ENCODE results near the gene ZBED2. TPM values are rescaled to one million over a fixed set of nuclear protein-coding genes. Genes with fewer than 3 reads are reported as not detected.
"Not testable (repeated sequence)": the region's sequence is repeated elsewhere in the genome, so short reads cannot be mapped to it uniquely, and the experiment has no call there.

The ZBED2 gene
- 543 and 546 TPM in 2 replicates for total RNA-seq

- peaks cover 53% of the 10 kb centered on the region for H3K4me1 Mint-ChIP-seq (ENCODE audit: low read depth)
- intact Hi-C loops (cut with micrococcal nuclease): loop anchor here (1.0 kb wide), 4 partner anchors 9 to 21 kb away; no protein-coding TSS in a partner anchor
These were observed at the start of gene ZBED2 for GRCh38 chr3:111595232-111595631. ZBED2 (minus strand) TSS chr3:111595346; CDS start chr3:111594201, 1,145 bp downstream.

GRCh38 chr3:111639316-111639715 is 44.2 kb upstream of the ZBED2 start:
- Mint-ChIP-seq H3K27ac (no peak overlapping the region), H3K9me3 (peaks cover 52% of the 10 kb centered on the region), H3K27me3 (ENCODE audit: low read depth) (no peaks in the 10 kb centered on the region), H3K36me3 (ENCODE audit: low read depth) (peaks cover 90% of the 10 kb centered on the region), H3K4me3 (ENCODE audit: low read depth) (no peak overlapping the region), H3K4me1 (ENCODE audit: low read depth) (peaks cover 2% of the 10 kb centered on the region)
- DNase-seq (ENCODE audit: low spot score): no peak
- intact Hi-C loops (cut with micrococcal nuclease): no loop called here

More at GRCh38 chr3:111595232-111595631, at the start of gene ZBED2:
- Mint-ChIP-seq H3K4me3 (ENCODE audit: low read depth) (peak within 1 kb of the TSS; percentile 97), H3K27me3 (ENCODE audit: low read depth) (no peaks in the 10 kb centered on the region), H3K9me3 (no peaks in the 10 kb centered on the region), H3K27ac (peak within 1 kb of the TSS; percentile 95), H3K36me3 (ENCODE audit: low read depth) (peaks cover 77% of the 10 kb centered on the region)
- DNase-seq (ENCODE audit: low spot score): no peak

GRCh38 chr3:111636366-111636885 is 41.3 kb upstream of the ZBED2 start:
- Mint-ChIP-seq H3K27me3 (ENCODE audit: low read depth) (no peaks in the 10 kb centered on the region), H3K4me1 (ENCODE audit: low read depth) (peaks cover 2% of the 10 kb centered on the region), H3K36me3 (ENCODE audit: low read depth) (peaks cover 88% of the 10 kb centered on the region), H3K9me3 (peaks cover 36% of the 10 kb centered on the region), H3K27ac (no peak overlapping the region), H3K4me3 (ENCODE audit: low read depth) (no peak overlapping the region)
- no peak for DNase-seq (ENCODE audit: low spot score)
- intact Hi-C loops (cut with micrococcal nuclease): no loop called here

GRCh38 chr3:111635403-111635802 is 40.3 kb upstream of the ZBED2 start:
- Mint-ChIP-seq H3K27ac (no peak overlapping the region), H3K4me1 (ENCODE audit: low read depth) (peaks cover 2% of the 10 kb centered on the region), H3K27me3 (ENCODE audit: low read depth) (no peaks in the 10 kb centered on the region), H3K36me3 (ENCODE audit: low read depth) (peaks cover 88% of the 10 kb centered on the region), H3K9me3 (peaks cover 36% of the 10 kb centered on the region), H3K4me3 (ENCODE audit: low read depth) (no peak overlapping the region)
- intact Hi-C loops (cut with micrococcal nuclease): no loop called here
- DNase-seq (ENCODE audit: low spot score): no peak

GRCh38 chr3:111630638-111631037 is 35.5 kb upstream of the ZBED2 start:
- intact Hi-C loops (cut with micrococcal nuclease); H3K4me3 Mint-ChIP-seq (ENCODE audit: low read depth): not testable (repeated sequence)

GRCh38 chr3:111629018-111629417 is 33.9 kb upstream of the ZBED2 start:
- Mint-ChIP-seq H3K4me1 (ENCODE audit: low read depth) (peaks cover 10% of the 10 kb centered on the region), H3K9me3 (peaks cover 67% of the 10 kb centered on the region), H3K36me3 (ENCODE audit: low read depth) (peaks cover 95% of the 10 kb centered on the region)
- DNase-seq (ENCODE audit: low spot score); H3K4me3 Mint-ChIP-seq (ENCODE audit: low read depth); H3K27ac Mint-ChIP-seq; H3K27me3 Mint-ChIP-seq (ENCODE audit: low read depth); intact Hi-C loops (cut with micrococcal nuclease): not testable (repeated sequence)

More at GRCh38 chr3:111630638-111631037, 35.5 kb upstream of the ZBED2 start:
- H3K27ac Mint-ChIP-seq; DNase-seq (ENCODE audit: low spot score); H3K4me1 Mint-ChIP-seq (ENCODE audit: low read depth); H3K27me3 Mint-ChIP-seq (ENCODE audit: low read depth): not testable (repeated sequence)
- peaks cover 61% of the 10 kb centered on the region for H3K9me3 Mint-ChIP-seq
- peaks cover 89% of the 10 kb centered on the region for H3K36me3 Mint-ChIP-seq (ENCODE audit: low read depth)

GRCh38 chr3:111627092-111627491 is 31.9 kb upstream of the ZBED2 start:
- peaks cover 63% of the 10 kb centered on the region for H3K9me3 Mint-ChIP-seq
- H3K27ac Mint-ChIP-seq: no peak overlapping the region
- intact Hi-C loops (cut with micrococcal nuclease): no loop called here
- H3K36me3 Mint-ChIP-seq (ENCODE audit: low read depth): peaks cover 90% of the 10 kb centered on the region
- H3K4me1 Mint-ChIP-seq (ENCODE audit: low read depth): peaks cover 13% of the 10 kb centered on the region
- no peak overlapping the region for H3K4me3 Mint-ChIP-seq (ENCODE audit: low read depth)
- no peak for DNase-seq (ENCODE audit: low spot score)
- no peaks in the 10 kb centered on the region for H3K27me3 Mint-ChIP-seq (ENCODE audit: low read depth)

GRCh38 chr3:111621535-111621934 is 26.4 kb upstream of the ZBED2 start:
- H3K27ac Mint-ChIP-seq: no peak overlapping the region
- H3K4me1 Mint-ChIP-seq (ENCODE audit: low read depth): peaks cover 36% of the 10 kb centered on the region
- H3K27me3 Mint-ChIP-seq (ENCODE audit: low read depth): no peaks in the 10 kb centered on the region
- H3K36me3 Mint-ChIP-seq (ENCODE audit: low read depth): peaks cover 76% of the 10 kb centered on the region
- intact Hi-C loops (cut with micrococcal nuclease): no loop called here
- H3K9me3 Mint-ChIP-seq: peaks cover 12% of the 10 kb centered on the region
- DNase-seq (ENCODE audit: low spot score): no peak
- no peak overlapping the region for H3K4me3 Mint-ChIP-seq (ENCODE audit: low read depth)

GRCh38 chr3:111619833-111620232 is 24.7 kb upstream of the ZBED2 start:
- Mint-ChIP-seq H3K4me3 (ENCODE audit: low read depth) (no peak overlapping the region), H3K4me1 (ENCODE audit: low read depth) (peaks cover 53% of the 10 kb centered on the region), H3K27me3 (ENCODE audit: low read depth) (no peaks in the 10 kb centered on the region), H3K27ac (no peak overlapping the region), H3K9me3 (peaks cover 3% of the 10 kb centered on the region), H3K36me3 (ENCODE audit: low read depth) (peaks cover 78% of the 10 kb centered on the region)
- intact Hi-C loops (cut with micrococcal nuclease): loop anchor here (10.0 kb wide), 1 partner anchor 305 kb away; no protein-coding TSS in a partner anchor
- DNase-seq (ENCODE audit: low spot score): no peak

- intact Hi-C loops (cut with micrococcal nuclease): loop anchor here (10.0 kb wide), 1 partner anchor 304 kb away; no protein-coding TSS in a partner anchor
- H3K9me3 Mint-ChIP-seq: no peaks in the 10 kb centered on the region
- peaks cover 54% of the 10 kb centered on the region for H3K4me1 Mint-ChIP-seq (ENCODE audit: low read depth)
- H3K27ac Mint-ChIP-seq: no peak overlapping the region
- H3K27me3 Mint-ChIP-seq (ENCODE audit: low read depth): no peaks in the 10 kb centered on the region
- H3K4me3 Mint-ChIP-seq (ENCODE audit: low read depth): no peak overlapping the region
- DNase-seq (ENCODE audit: low spot score): no peak
- H3K36me3 Mint-ChIP-seq (ENCODE audit: low read depth): peaks cover 75% of the 10 kb centered on the region
These were observed 23.8 kb upstream of the ZBED2 start for GRCh38 chr3:111618945-111619344.

GRCh38 chr3:111617912-111618601 is 22.9 kb upstream of the ZBED2 start:
- intact Hi-C loops (cut with micrococcal nuclease): loop anchor here (2.0 to 10.0 kb wide), 4 partner anchors 49 to 803 kb away; no protein-coding TSS in a partner anchor
- H3K4me3 Mint-ChIP-seq (ENCODE audit: low read depth): no peak overlapping the region
- H3K27ac Mint-ChIP-seq: peak overlapping the region; percentile 55
- no peaks in the 10 kb centered on the region for H3K27me3 Mint-ChIP-seq (ENCODE audit: low read depth)
- DNase-seq (ENCODE audit: low spot score): no peak
- no peaks in the 10 kb centered on the region for H3K9me3 Mint-ChIP-seq
- H3K36me3 Mint-ChIP-seq (ENCODE audit: low read depth): peaks cover 76% of the 10 kb centered on the region
- peaks cover 61% of the 10 kb centered on the region for H3K4me1 Mint-ChIP-seq (ENCODE audit: low read depth)

GRCh38 chr3:111617406-111617805 is 22.3 kb upstream of the ZBED2 start:
- Mint-ChIP-seq H3K4me1 (ENCODE audit: low read depth) (peaks cover 65% of the 10 kb centered on the region), H3K9me3 (no peaks in the 10 kb centered on the region), H3K27me3 (ENCODE audit: low read depth) (no peaks in the 10 kb centered on the region), H3K27ac (peak overlapping the region; percentile 92), H3K36me3 (ENCODE audit: low read depth) (peaks cover 78% of the 10 kb centered on the region), H3K4me3 (ENCODE audit: low read depth) (no peak overlapping the region)
- DNase-seq (ENCODE audit: low spot score): no peak
- intact Hi-C loops (cut with micrococcal nuclease): loop anchor here (2.0 to 10.0 kb wide), 4 partner anchors 49 to 803 kb away; no protein-coding TSS in a partner anchor
